SK-N-SH (cell line): Measurements from ENCODE around the gene RFX2. TPM values are rescaled to one million over a fixed set of nuclear protein-coding genes. Genes with fewer than 3 reads are reported as not detected.

ENCODE experiments used
- CTCF ChIA-PET: fragments of 300-600, 350-600 bp; formaldehyde crosslinking; extraction: SDS; loops from one replicate; lab custom pipeline; 2021; lab: Yijun Ruan, JAX
- POLR2A ChIA-PET: fragments of 350-600 bp; sonication (Branson Sonifier 250); formaldehyde crosslinking; extraction: SDS; loops from one replicate; lab custom pipeline; 2020; ENCODE audit warnings: antibody characterized with exemption, inconsistent platforms; lab: Yijun Ruan, JAX
- DNase-seq: peaks from one replicate; pipeline ENCODE4 v3.0.0; 2012
- H2AFZ ChIP-seq: fragments of 200-600 bp; sonication (generic); 2 replicates; pipeline ENCODE4 v1.8.1; 2016; ENCODE audit warnings: antibody characterized with exemption, mild to moderate bottlenecking, low read depth
- H3F3A ChIP-seq: fragments of 200-600 bp; sonication (generic); replicated peaks from 2 replicates; pipeline ENCODE3; 2016; ENCODE audit warnings: antibody characterized with exemption, mild to moderate bottlenecking; ENCODE audit not compliant: insufficient read depth
- H3K27ac ChIP-seq, 2 experiments: fragments of 200-500 bp in 1 of 2; fragments of 200-600 bp in 1 of 2; sonication (Bioruptor generic) in 1 of 2; sonication (generic), shearing (Covaris generic) in 1 of 2; 2 replicates each; pipeline versions ENCODE4 v1.5.1 to v1.6.1; 2014 to 2016; ENCODE audit warnings: low read depth in 2 of 2, inconsistent platforms in 1 of 2, low read length in 1 of 2, mild to moderate bottlenecking in 1 of 2, mixed read lengths in 1 of 2
- H3K27me3 ChIP-seq: fragments of 200-600 bp; sonication (generic), shearing (Covaris generic); 2 replicates; pipeline ENCODE4 v1.6.1; 2016; ENCODE audit warnings: mixed run types; ENCODE audit not compliant: insufficient read depth
- H3K36me3 ChIP-seq, 2 experiments: fragments of 200-500 bp in 1 of 2; fragments of 200-600 bp in 1 of 2; sonication (Bioruptor generic) in 1 of 2; sonication (generic) in 1 of 2; replicated peaks in 1 of 2; 2 replicates each; pipeline versions ENCODE3 to v1.5.1; 2014 to 2016; ENCODE audit warnings: low read length in 1 of 2, mild to moderate bottlenecking in 1 of 2; ENCODE audit not compliant: insufficient read depth in 2 of 2, control insufficient read depth in 1 of 2
- H3K4me1 ChIP-seq, 2 experiments: fragments of 200-500 bp in 1 of 2; fragments of 200-600 bp in 1 of 2; sonication (Bioruptor generic) in 1 of 2; sonication (generic), shearing (Covaris generic) in 1 of 2; 2 replicates each; pipeline versions ENCODE4 v1.5.1 to v1.6.1; 2014 to 2016; ENCODE audit warnings: low read depth in 1 of 2, low read length in 1 of 2, mixed run types in 1 of 2; ENCODE audit not compliant: insufficient read depth in 2 of 2, control insufficient read depth in 1 of 2
- H3K4me2 ChIP-seq: fragments of 200-600 bp; sonication (generic), shearing (Covaris generic); 2 replicates; pipeline ENCODE4 v1.6.1; 2017; ENCODE audit warnings: mixed run types
- H3K4me3 ChIP-seq, 2 experiments: fragments of 200-500 bp in 1 of 2; fragments of 200-600 bp in 1 of 2; sonication (Bioruptor generic) in 1 of 2; sonication (generic), shearing (Covaris generic) in 1 of 2; 2 replicates each; pipeline versions ENCODE4 v1.5.1 to v1.8.1; 2014 to 2016; ENCODE audit warnings: low read depth in 2 of 2, inconsistent platforms in 1 of 2, low read length in 1 of 2, mild to moderate bottlenecking in 1 of 2, mixed read lengths in 1 of 2, moderate library complexity in 1 of 2
- H3K79me2 ChIP-seq: fragments of 200-600 bp; sonication (generic); 2 replicates; pipeline ENCODE4 v1.8.1; 2017; ENCODE audit warnings: mild to moderate bottlenecking; ENCODE audit not compliant: insufficient read depth
- H3K9ac ChIP-seq: fragments of 200-600 bp; sonication (generic); 2 replicates; pipeline ENCODE4 v1.6.1; 2017; ENCODE audit warnings: mixed run types
- H3K9me2 ChIP-seq: fragments of 200-600 bp; sonication (generic); 2 replicates; pipeline ENCODE4 v1.6.1; 2017; ENCODE audit warnings: mixed run types
- H3K9me3 ChIP-seq: fragments of 200-600 bp; sonication (generic); 2 replicates; pipeline ENCODE4 v1.6.1; 2017; ENCODE audit warnings: mixed run types, mild to moderate bottlenecking, moderate library complexity
- H4K20me1 ChIP-seq: fragments of 200-600 bp; sonication (generic); 2 replicates; pipeline ENCODE4 v1.6.1; 2017; ENCODE audit warnings: mild to moderate bottlenecking, mixed run types; ENCODE audit not compliant: insufficient read depth
- EP300 ChIP-seq, 2 experiments: IDR thresholded peaks; 2 replicates each; pipeline versions ENCODE4 v1.4.0 to v1.6.1; 2012; ENCODE audit warnings: borderline replicate concordance in 1 of 2, low read depth in 1 of 2, low read length in 1 of 2
- MXI1 ChIP-seq: IDR thresholded peaks from 2 replicates; pipeline ENCODE4 v1.6.1; 2012; ENCODE audit warnings: mild to moderate bottlenecking, low read depth, low read length, improper control_type of control experiment
- RAD21 ChIP-seq: IDR thresholded peaks from 2 replicates; pipeline ENCODE4 v1.6.1; 2012; ENCODE audit warnings: mild to moderate bottlenecking, low read length
- RFX5 ChIP-seq: IDR thresholded peaks from 2 replicates; pipeline ENCODE4 v1.6.1; 2012; ENCODE audit warnings: mild to moderate bottlenecking, improper control_type of control experiment, low read length
- TCF12 ChIP-seq: IDR thresholded peaks from 2 replicates; pipeline ENCODE4 v1.4.0; 2012
- YY1 ChIP-seq: IDR thresholded peaks from 2 replicates; pipeline ENCODE4 v1.4.0; 2012; ENCODE audit warnings: low read depth, mild to moderate bottlenecking
- WGBS: methylation state at CpG from one replicate; pipeline ENCODE4 v1.1.6; 2017; ENCODE audit warnings: low lambda C conversion rate; 5-methylcytosine and 5-hydroxymethylcytosine counted together
- polyA plus RNA-seq, 3 experiments: library from polyadenylated mRNA; depleted of rRNA; stranded (reverse); fragments of >200 nt; gene quantifications; 2 replicates each; pipeline ENCODE4 v1.2.3, GENCODE V29; 2012
- TF ChIP-seq, protein P1 (sequence below): fragments of 200-600 bp; sonication (generic); IDR thresholded peaks from 2 replicates; pipeline ENCODE4 v1.6.1; 2017; ENCODE audit warnings: antibody characterized with exemption, mild to moderate bottlenecking, moderate library complexity
- TF ChIP-seq, protein P2 (sequence below): fragments of 150-350 bp; IDR thresholded peaks from 2 replicates; pipeline ENCODE4 v1.6.1; 2016; ENCODE audit warnings: mild to moderate bottlenecking, low read depth, low read length
- TF ChIP-seq, protein P3 (sequence below): IDR thresholded peaks from 2 replicates; pipeline ENCODE4 v1.4.0; 2012; ENCODE audit warnings: low read depth, borderline replicate concordance
- TF ChIP-seq, protein P4 (sequence below): IDR thresholded peaks from 2 replicates; pipeline ENCODE4 v1.4.0; 2012; ENCODE audit warnings: low read depth, borderline replicate concordance

RFX2 gene
- polyA plus RNA-seq, 1 of the 3 experiments (the other 2 are of a cell fraction), result 12.6 TPM

DNA sequence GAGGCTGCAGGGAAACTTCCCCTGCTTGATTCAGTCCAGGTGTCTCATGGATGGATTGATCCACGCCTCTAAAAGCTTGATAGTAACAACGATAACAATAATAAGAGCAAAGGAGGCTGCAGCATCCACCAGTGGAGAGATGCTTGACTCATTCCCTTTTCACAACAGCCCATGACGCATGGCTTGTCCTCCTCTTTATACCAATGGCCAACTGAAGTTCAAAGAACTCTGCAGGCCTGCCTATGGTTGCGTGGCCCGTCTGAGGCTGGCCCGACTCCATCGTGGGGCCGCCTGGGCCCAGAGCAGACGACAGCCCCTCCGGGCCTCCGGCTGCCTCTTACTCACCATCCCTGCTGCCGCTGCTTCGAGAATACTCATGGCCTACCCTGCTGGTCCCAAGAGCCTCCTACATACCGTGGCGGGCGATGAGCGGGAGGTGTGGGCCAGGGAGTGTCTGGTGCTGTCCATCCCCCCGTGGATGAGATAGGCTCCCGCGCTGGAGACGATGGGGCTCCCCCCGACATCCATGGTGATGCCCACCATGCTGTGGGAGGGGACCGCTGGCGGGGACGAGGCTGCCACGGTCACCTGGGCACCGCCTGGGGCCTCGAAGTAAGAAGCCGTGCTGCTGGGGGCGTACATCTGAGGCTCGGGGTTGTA is 70.6 kb downstream of the RFX2 start:
- Histone ChIP-seq H3F3A (no peaks in the 10 kb centered on the region), H2AFZ (no peak overlapping the region), H3K9me2 (no peaks in the 10 kb centered on the region), H3K27me3 (no peaks in the 10 kb centered on the region), H3K9me3 (no peaks in the 10 kb centered on the region), H3K79me2 (peaks cover 17% of the 10 kb centered on the region; the same call in 1 of the 2 replicates), H3K36me3 (peaks cover 6 to 15% of the 10 kb centered on the region in 2 experiments), H3K9ac (no peak overlapping the region), H3K4me1 (no peaks in the 10 kb centered on the region), H4K20me1 (no peaks in the 10 kb centered on the region), H3K4me3 (no peak overlapping the region), H3K4me2 (no peak overlapping the region), H3K27ac (no peak overlapping the region)
- no peak for TF ChIP-seq RAD21
- no peak for TF ChIP-seq MXI1
- ChIA-PET CTCF (interaction anchor here (1.7 to 7.5 kb wide), 3 partner anchors 8 to 86 kb away, joined by 6 to 42 read pairs (median 10); no protein-coding TSS in a partner anchor), POLR2A (no interaction called here)
- WGBS, result 94% methylated on average over 13 of the region's 31 CpGs
- DNase-seq, result no peak

DNA sequence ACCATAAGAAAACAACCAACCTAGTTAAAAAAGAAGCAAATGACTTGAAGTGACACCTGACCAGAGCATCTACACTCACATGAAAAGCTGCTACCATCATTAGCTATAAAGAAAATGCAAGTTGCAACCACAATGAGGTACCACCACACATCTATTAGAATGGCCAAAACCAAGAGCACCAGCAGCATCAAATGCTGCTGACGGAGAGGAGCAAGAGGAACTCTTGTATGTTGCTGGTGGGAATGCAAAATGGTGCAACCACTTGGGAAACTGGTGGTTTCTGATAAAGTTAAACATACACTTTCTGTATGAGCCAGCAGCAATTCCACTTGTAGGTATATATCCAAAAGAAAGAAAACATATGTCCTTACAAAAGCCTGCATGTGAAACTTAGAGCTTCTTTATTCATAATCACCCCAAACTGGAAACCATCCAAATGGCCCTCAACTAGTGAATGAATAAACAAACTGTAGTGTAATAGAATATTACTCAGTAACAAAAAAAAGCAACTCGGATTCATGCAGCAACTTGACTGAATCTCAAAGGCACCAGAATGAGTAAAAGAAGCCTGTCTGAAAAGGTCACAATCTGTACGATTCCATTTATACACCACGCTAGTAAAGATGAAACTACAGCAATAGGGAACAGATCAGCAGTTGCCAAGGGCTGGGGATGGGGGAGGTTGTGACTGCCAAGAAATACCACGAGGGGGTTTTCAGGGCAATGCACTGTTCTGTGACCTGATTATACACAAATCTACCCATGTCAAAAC is 71.5 kb downstream of the RFX2 start:
- H3K4me2 ChIP-seq, result no peak overlapping the region
- no peaks in the 10 kb centered on the region for H3K27me3 ChIP-seq
- no peak overlapping the region for H3K4me3 ChIP-seq
- DNase-seq, result no peak
- H3K27ac ChIP-seq, result no peak overlapping the region
- peaks cover 17% of the 10 kb centered on the region; the same call in 1 of the 2 replicates for H3K79me2 ChIP-seq
- no peaks in the 10 kb centered on the region for H3K9me2 ChIP-seq
- peaks cover 6 to 13% of the 10 kb centered on the region in 2 experiments for H3K36me3 ChIP-seq
- no peak overlapping the region for H2AFZ ChIP-seq
- TF ChIP-seq RAD21, result no peak
- TF ChIP-seq, protein P1, sequence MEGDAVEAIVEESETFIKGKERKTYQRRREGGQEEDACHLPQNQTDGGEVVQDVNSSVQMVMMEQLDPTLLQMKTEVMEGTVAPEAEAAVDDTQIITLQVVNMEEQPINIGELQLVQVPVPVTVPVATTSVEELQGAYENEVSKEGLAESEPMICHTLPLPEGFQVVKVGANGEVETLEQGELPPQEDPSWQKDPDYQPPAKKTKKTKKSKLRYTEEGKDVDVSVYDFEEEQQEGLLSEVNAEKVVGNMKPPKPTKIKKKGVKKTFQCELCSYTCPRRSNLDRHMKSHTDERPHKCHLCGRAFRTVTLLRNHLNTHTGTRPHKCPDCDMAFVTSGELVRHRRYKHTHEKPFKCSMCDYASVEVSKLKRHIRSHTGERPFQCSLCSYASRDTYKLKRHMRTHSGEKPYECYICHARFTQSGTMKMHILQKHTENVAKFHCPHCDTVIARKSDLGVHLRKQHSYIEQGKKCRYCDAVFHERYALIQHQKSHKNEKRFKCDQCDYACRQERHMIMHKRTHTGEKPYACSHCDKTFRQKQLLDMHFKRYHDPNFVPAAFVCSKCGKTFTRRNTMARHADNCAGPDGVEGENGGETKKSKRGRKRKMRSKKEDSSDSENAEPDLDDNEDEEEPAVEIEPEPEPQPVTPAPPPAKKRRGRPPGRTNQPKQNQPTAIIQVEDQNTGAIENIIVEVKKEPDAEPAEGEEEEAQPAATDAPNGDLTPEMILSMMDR, result no peak
- TF ChIP-seq MXI1, result no peak
- TF ChIP-seq TCF12, result no peak
- TF ChIP-seq, protein P2, sequence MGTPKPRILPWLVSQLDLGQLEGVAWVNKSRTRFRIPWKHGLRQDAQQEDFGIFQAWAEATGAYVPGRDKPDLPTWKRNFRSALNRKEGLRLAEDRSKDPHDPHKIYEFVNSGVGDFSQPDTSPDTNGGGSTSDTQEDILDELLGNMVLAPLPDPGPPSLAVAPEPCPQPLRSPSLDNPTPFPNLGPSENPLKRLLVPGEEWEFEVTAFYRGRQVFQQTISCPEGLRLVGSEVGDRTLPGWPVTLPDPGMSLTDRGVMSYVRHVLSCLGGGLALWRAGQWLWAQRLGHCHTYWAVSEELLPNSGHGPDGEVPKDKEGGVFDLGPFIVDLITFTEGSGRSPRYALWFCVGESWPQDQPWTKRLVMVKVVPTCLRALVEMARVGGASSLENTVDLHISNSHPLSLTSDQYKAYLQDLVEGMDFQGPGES, result no peak
- TF ChIP-seq, protein P3, sequence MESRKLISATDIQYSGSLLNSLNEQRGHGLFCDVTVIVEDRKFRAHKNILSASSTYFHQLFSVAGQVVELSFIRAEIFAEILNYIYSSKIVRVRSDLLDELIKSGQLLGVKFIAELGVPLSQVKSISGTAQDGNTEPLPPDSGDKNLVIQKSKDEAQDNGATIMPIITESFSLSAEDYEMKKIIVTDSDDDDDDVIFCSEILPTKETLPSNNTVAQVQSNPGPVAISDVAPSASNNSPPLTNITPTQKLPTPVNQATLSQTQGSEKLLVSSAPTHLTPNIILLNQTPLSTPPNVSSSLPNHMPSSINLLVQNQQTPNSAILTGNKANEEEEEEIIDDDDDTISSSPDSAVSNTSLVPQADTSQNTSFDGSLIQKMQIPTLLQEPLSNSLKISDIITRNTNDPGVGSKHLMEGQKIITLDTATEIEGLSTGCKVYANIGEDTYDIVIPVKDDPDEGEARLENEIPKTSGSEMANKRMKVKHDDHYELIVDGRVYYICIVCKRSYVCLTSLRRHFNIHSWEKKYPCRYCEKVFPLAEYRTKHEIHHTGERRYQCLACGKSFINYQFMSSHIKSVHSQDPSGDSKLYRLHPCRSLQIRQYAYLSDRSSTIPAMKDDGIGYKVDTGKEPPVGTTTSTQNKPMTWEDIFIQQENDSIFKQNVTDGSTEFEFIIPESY, result no peak
- no peak for TF ChIP-seq YY1
- no peak for TF ChIP-seq EP300 (IDR thresholded peaks at IDR 0.05; ENCODE audit: borderline replicate concordance in 1 of 2, low read depth in 1 of 2, low read length in 1 of 2)
- TF ChIP-seq, protein P4, sequence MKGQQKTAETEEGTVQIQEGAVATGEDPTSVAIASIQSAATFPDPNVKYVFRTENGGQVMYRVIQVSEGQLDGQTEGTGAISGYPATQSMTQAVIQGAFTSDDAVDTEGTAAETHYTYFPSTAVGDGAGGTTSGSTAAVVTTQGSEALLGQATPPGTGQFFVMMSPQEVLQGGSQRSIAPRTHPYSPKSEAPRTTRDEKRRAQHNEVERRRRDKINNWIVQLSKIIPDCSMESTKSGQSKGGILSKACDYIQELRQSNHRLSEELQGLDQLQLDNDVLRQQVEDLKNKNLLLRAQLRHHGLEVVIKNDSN, result no peak
- TF ChIP-seq RFX5, result no peak
- no peaks in the 10 kb centered on the region for H4K20me1 ChIP-seq
- ChIA-PET POLR2A (no interaction called here), CTCF (interaction anchor here (1.4 to 7.5 kb wide), 2 partner anchors 9 to 235 kb away, joined by 4 to 42 read pairs; no protein-coding TSS in a partner anchor)
- no peaks in the 10 kb centered on the region for H3F3A ChIP-seq
- H3K4me1 ChIP-seq, result no peaks in the 10 kb centered on the region
- H3K9me3 ChIP-seq, result no peaks in the 10 kb centered on the region
- no peak overlapping the region for H3K9ac ChIP-seq
- WGBS, result 82% methylated on average over 5 of the region's 5 CpGs
